GM12878 (cell line): Measurements from ENCODE around the gene NDUFV3. TPM values are rescaled to one million over a fixed set of nuclear protein-coding genes. Genes with fewer than 3 reads are reported as not detected.
A peak's percentile ranks its signal among the peaks of the same experiment; 100 is the strongest.

Source experiments
- BRCA1 ChIP-seq: IDR thresholded peaks from 2 replicates; pipeline ENCODE4 v1.6.1; 2011; ENCODE audit warnings: low read depth, low read length, improper control_type of control experiment
- CBX3 ChIP-seq: fragments of 200-600 bp; sonication (generic); IDR thresholded peaks from 2 replicates; pipeline ENCODE4 v1.6.1; 2016; ENCODE audit warnings: low read depth, borderline replicate concordance
- CHD1 ChIP-seq: IDR thresholded peaks from 2 replicates; pipeline ENCODE4 v1.6.1; 2012; ENCODE audit warnings: low read depth, low read length, improper control_type of control experiment
- FOXM1 ChIP-seq: IDR thresholded peaks from 2 replicates; pipeline ENCODE4 v1.6.1; 2012; ENCODE audit warnings: low read depth, mild to moderate bottlenecking, inconsistent platforms, low read length, moderate library complexity
- IKZF2 ChIP-seq, 2 experiments: fragments of 450-650 bp; IDR thresholded peaks; 2 replicates each; pipeline ENCODE4 v1.6.1; 2017; ENCODE audit warnings: mild to moderate bottlenecking in 2 of 2, moderate library complexity in 2 of 2
- KLF5 ChIP-seq: fragments of 450-650 bp; IDR thresholded peaks from 2 replicates; pipeline ENCODE4 v1.6.1; 2014; ENCODE audit warnings: mild to moderate bottlenecking; ENCODE audit not compliant: partially characterized antibody
- LARP7 ChIP-seq: fragments of 450-650 bp; IDR thresholded peaks from 2 replicates; pipeline ENCODE4 v1.6.1; 2017; ENCODE audit warnings: mild to moderate bottlenecking
- MEF2B ChIP-seq: fragments of 450-650 bp; IDR thresholded peaks from 2 replicates; pipeline ENCODE4 v1.6.1; 2018; ENCODE audit warnings: mild to moderate bottlenecking, moderate library complexity; ENCODE audit not compliant: partially characterized antibody, poor library complexity, severe bottlenecking
- MTA2 ChIP-seq: fragments of 450-650 bp; IDR thresholded peaks from 2 replicates; pipeline ENCODE4 v1.6.1; 2016; ENCODE audit warnings: low read depth, mild to moderate bottlenecking, moderate library complexity
- NFIC ChIP-seq: IDR thresholded peaks from 2 replicates; pipeline ENCODE4 v1.6.1; 2012; ENCODE audit warnings: low read depth, mild to moderate bottlenecking, inconsistent platforms, low read length, moderate library complexity
- NFXL1 ChIP-seq: fragments of 450-650 bp; IDR thresholded peaks from 2 replicates; pipeline ENCODE4 v1.6.1; 2017; ENCODE audit warnings: antibody characterized with exemption, mild to moderate bottlenecking, borderline replicate concordance
- NFYB ChIP-seq: IDR thresholded peaks from 2 replicates; pipeline ENCODE4 v1.6.1; 2011; ENCODE audit warnings: low read depth, mild to moderate bottlenecking, low read length, improper control_type of control experiment, moderate library complexity; ENCODE audit not compliant: insufficient read depth
- NR2C2 ChIP-seq: IDR thresholded peaks from 2 replicates; pipeline ENCODE4 v1.6.1; 2011; ENCODE audit warnings: borderline replicate concordance, low read depth; ENCODE audit not compliant: control insufficient read depth, insufficient read length
- RAD21 ChIP-seq: IDR thresholded peaks from 2 replicates; pipeline ENCODE4 v1.6.1; 2011; ENCODE audit warnings: mild to moderate bottlenecking, low read depth, low read length, moderate library complexity; ENCODE audit not compliant: insufficient read depth
- RAD51 ChIP-seq: fragments of 450-650 bp; IDR thresholded peaks from 2 replicates; pipeline ENCODE4 v1.6.1; 2016; ENCODE audit warnings: moderate library complexity, mild to moderate bottlenecking, inconsistent platforms
- RCOR1 ChIP-seq: conservative IDR thresholded peaks from 2 replicates; pipeline ENCODE4 v1.6.1; 2012; ENCODE audit warnings: low read depth, low read length, improper control_type of control experiment
- RFX5 ChIP-seq: IDR thresholded peaks from 2 replicates; pipeline ENCODE4 v1.6.1; 2011; ENCODE audit warnings: low read depth, low read length, improper control_type of control experiment
- SUPT20H ChIP-seq: IDR thresholded peaks from 2 replicates; pipeline ENCODE4 v1.6.1; 2011; ENCODE audit warnings: low read depth, mild to moderate bottlenecking, low read length, moderate library complexity, borderline replicate concordance; ENCODE audit not compliant: control insufficient read depth
- TAF1 ChIP-seq: IDR thresholded peaks from 2 replicates; pipeline ENCODE4 v1.6.1; 2011; ENCODE audit warnings: mild to moderate bottlenecking, low read depth, low read length, borderline replicate concordance
- ZBED1 ChIP-seq: IDR thresholded peaks from 2 replicates; pipeline ENCODE4 v1.6.1; 2016; ENCODE audit warnings: borderline replicate concordance
- polyA plus RNA-seq, 11 experiments: library from polyadenylated mRNA; depleted of rRNA in 4 of 11; unstranded in 6 of 11; stranded (reverse) in 5 of 11; fragments of >200 nt; fragmentation: Nextera tagmentation in 4 of 11; fragmentation: Illumina TruSeq in 1 of 11; extraction: Ambion mirVana in 4 of 11; extraction: Trizol in 1 of 11; gene quantifications; 1 replicate in 1 of 11; 2 replicates in 10 of 11; pipeline versions ENCODE4 v1.2.1 to v1.2.3, GENCODE V29; 2011 to 2016; ENCODE audit warnings: inconsistent platforms in 2 of 11, missing spikeins in 2 of 11, low read depth in 1 of 11
- total RNA-seq, 4 experiments: library from RNA; depleted of rRNA in 3 of 4; stranded (reverse); fragments of >200 nt in 3 of 4; fragmentation: Illumina TruSeq in 1 of 4; extraction: Trizol in 1 of 4; gene quantifications; 2 replicates each; pipeline versions ENCODE4 v1.2.1 to v1.2.3, GENCODE V29; 2013 to 2021
- TF ChIP-seq, protein P1 (sequence below): fragments of 150-350 bp; IDR thresholded peaks from 2 replicates; pipeline ENCODE4 v1.6.1; 2014; ENCODE audit warnings: mild to moderate bottlenecking, low read depth, low read length
- TF ChIP-seq, protein P2 (sequence below): IDR thresholded peaks from 2 replicates; pipeline ENCODE4 v1.6.1; 2011; ENCODE audit warnings: low read depth, mild to moderate bottlenecking, low read length, moderate library complexity, borderline replicate concordance; ENCODE audit errors: extremely low read depth
- TF ChIP-seq, protein P3 (sequence below): IDR thresholded peaks from 2 replicates; pipeline ENCODE4 v1.6.1; 2012; ENCODE audit warnings: low read length, inconsistent platforms
- TF ChIP-seq, protein P4 (sequence below): fragments of 450-650 bp; IDR thresholded peaks from 2 replicates; pipeline ENCODE4 v1.6.1; 2017; ENCODE audit warnings: mild to moderate bottlenecking, low read depth, inconsistent platforms; ENCODE audit not compliant: poor library complexity, severe bottlenecking

NDUFV3 gene
- total and polyA plus RNA-seq, 10 of the 15 experiments (the other 5 are each of a cell fraction or from before 2014, with no cell fraction given), result 7.0 to 44.7 (median 29.9) TPM

DNA sequence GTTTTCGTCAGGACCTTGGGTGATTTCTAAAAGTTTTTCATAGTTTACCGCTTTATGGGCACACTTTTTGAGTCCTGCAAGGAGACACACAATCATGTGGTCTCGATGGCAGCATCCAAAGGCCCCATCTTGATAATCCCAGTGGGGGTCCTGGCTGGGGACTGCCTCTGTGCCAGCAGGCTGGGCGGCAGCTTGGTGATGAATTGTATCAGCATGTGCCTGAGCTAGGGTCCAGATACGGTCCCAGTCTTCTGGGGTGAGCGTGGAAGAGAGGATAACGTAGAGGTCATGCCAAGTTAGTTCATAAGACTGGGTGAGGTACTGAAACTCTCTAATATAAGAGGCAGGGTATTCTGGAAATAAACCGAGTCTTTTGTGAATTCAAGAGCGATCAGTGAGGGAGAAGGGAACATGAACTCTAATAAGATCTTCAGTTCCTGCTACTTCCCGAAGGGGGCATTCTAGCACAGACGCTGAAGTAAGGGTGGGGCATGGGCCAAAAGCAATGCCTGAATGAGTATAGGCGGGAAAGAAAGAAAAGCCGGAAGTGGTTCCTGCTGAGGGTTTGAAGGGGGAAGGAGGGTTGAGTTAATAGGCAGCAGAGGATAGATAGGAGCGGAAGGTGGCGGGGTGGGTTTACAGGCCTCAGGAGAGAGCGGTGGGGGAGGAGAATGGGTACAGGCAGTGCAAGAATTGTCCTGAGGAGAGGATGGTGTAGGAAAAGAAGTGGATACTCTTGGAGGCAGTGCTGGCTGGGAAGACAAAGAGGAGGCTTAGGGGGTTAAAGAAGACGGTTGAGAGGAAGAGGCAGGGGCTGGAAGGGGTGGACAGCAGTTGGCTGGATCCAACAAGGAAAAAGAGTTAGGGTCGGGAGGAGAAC lies 30.7 kb downstream of the NDUFV3 start (continued):
- TF ChIP-seq, protein P1, sequence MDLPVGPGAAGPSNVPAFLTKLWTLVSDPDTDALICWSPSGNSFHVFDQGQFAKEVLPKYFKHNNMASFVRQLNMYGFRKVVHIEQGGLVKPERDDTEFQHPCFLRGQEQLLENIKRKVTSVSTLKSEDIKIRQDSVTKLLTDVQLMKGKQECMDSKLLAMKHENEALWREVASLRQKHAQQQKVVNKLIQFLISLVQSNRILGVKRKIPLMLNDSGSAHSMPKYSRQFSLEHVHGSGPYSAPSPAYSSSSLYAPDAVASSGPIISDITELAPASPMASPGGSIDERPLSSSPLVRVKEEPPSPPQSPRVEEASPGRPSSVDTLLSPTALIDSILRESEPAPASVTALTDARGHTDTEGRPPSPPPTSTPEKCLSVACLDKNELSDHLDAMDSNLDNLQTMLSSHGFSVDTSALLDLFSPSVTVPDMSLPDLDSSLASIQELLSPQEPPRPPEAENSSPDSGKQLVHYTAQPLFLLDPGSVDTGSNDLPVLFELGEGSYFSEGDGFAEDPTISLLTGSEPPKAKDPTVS, result no peak
- no peak for TF ChIP-seq LARP7
- TF ChIP-seq, protein P2, sequence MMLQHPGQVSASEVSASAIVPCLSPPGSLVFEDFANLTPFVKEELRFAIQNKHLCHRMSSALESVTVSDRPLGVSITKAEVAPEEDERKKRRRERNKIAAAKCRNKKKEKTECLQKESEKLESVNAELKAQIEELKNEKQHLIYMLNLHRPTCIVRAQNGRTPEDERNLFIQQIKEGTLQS, result no peak
- TF ChIP-seq IKZF2 (IDR thresholded peaks at IDR 0.05), result peak; percentile 79 to 85
- TF ChIP-seq BRCA1, result no peak
- no peak for TF ChIP-seq RAD51
- no peak for TF ChIP-seq RCOR1
- peak; percentile 20 for TF ChIP-seq MEF2B
- no peak for TF ChIP-seq SUPT20H
- peak; percentile 97 for TF ChIP-seq RAD21
- no peak for TF ChIP-seq KLF5
- peak; percentile 53 for TF ChIP-seq FOXM1
- TF ChIP-seq NR2C2, result no peak
- no peak for TF ChIP-seq ZBED1
- TF ChIP-seq NFXL1, result no peak
- TF ChIP-seq NFYB, result 0 out of 2 replicates have a peak, but pooled peaks have one; percentile 7
- no peak for TF ChIP-seq CBX3
- no peak for TF ChIP-seq RFX5
- TF ChIP-seq, protein P3, sequence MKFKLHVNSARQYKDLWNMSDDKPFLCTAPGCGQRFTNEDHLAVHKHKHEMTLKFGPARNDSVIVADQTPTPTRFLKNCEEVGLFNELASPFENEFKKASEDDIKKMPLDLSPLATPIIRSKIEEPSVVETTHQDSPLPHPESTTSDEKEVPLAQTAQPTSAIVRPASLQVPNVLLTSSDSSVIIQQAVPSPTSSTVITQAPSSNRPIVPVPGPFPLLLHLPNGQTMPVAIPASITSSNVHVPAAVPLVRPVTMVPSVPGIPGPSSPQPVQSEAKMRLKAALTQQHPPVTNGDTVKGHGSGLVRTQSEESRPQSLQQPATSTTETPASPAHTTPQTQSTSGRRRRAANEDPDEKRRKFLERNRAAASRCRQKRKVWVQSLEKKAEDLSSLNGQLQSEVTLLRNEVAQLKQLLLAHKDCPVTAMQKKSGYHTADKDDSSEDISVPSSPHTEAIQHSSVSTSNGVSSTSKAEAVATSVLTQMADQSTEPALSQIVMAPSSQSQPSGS, result no peak
- TF ChIP-seq, protein P4, sequence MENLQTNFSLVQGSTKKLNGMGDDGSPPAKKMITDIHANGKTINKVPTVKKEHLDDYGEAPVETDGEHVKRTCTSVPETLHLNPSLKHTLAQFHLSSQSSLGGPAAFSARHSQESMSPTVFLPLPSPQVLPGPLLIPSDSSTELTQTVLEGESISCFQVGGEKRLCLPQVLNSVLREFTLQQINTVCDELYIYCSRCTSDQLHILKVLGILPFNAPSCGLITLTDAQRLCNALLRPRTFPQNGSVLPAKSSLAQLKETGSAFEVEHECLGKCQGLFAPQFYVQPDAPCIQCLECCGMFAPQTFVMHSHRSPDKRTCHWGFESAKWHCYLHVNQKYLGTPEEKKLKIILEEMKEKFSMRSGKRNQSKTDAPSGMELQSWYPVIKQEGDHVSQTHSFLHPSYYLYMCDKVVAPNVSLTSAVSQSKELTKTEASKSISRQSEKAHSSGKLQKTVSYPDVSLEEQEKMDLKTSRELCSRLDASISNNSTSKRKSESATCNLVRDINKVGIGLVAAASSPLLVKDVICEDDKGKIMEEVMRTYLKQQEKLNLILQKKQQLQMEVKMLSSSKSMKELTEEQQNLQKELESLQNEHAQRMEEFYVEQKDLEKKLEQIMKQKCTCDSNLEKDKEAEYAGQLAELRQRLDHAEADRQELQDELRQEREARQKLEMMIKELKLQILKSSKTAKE, result no peak
- TF ChIP-seq MTA2, result peak; percentile 73
- peak; percentile 56; the same call in 1 of the 2 replicates for TF ChIP-seq TAF1
- peak; percentile 45; the same call in 1 of the 2 replicates for TF ChIP-seq NFIC
- no peak for TF ChIP-seq CHD1
